Activated CD4-positive, alpha-beta T cell treated with anti-CD3 and anti-CD28 coated beads, Interleukin-2, amount 50 U/mL, for 4 hours (primary cell): ENCODE data around the gene LSMEM2.

Experiments used
- DNase-seq, 2 experiments: peaks; one replicate each; pipeline ENCODE4 v3.0.0-alpha.2; 2020

The LSMEM2 gene

GRCh38 chr3:50286322-50287227 is 7.7 kb downstream of the LSMEM2 start:
- DNase-seq = no peak

DNA sequence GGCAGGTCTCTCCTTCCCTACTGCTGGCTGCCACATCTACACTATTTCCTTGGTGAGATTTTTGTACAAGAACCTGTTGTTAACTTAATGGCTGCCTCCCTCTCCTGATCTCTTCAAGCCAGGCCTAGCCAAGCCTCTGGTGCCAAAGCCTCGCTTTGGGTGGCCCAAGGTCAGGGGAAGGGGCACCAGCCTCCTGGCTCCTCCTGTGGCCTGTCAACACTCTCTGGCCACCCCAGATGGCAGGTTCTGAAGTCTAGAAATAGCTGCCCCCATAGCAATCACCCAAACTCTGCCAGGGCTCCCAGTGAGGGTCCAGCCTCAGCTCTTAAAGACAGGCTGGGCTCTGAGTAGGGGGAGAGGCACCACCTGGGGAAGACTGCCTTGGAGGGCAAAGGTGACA is 8.4 kb downstream of the LSMEM2 start:
- DNase-seq = no peak

DNA sequence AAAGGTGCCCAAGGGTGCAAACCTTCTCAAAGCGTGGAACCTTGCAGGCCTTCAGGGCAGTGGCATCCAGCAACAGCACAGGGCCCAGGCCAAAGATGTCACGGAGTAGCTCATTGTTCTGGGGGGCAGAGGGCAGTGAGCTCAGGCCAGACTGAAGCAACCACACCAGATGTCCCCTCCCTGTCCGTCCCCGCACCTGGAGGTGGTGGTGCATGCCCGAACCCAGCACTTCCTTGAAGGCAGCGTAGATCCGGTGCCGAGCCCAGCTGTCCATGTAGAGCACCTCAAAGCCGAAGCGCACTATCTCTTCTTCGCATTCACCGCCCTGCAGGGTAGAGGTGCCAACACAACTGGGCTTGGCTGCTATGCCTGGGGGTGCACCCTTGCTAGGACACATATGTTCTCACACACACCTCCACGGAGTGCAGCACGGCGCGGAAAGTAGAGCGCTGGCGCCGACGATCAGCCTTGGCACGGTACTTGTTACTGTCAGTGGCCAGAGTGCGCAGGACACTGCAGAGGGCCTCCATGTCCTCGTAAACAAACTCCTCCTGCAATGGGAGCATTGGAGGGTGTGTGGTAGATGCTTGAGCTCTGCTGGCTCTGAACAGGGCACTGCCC is 9.6 kb downstream of the LSMEM2 start:
- DNase-seq = no peak

- no peak for DNase-seq
These were observed 10.2 kb downstream of the LSMEM2 start for GRCh38 chr3:50289130-50289529.

DNA sequence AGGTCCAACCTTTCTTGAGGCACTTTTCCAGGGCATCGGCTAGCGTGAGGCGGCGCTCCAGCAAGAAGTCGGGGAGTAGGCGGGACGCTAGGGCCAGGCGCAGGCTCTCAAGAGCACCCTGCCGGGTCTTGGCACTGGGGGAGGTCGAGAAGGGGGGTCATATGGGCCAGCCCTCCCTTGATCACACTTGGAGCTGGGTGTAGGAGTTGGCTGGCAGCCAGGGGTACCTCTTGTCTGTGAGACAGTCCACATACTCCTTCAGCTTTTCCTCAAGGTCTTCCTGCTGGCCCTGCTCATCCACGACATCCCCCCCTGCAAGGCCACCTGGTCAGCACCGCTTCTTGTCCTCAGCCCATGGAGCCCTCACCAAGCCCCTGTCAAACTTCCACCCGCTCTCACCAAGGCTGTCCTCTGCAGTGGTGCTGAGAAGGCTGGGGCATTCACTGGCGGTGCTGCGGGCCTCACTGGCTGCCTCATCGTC is 11.3 kb downstream of the LSMEM2 start:
- DNase-seq = no peak

DNA sequence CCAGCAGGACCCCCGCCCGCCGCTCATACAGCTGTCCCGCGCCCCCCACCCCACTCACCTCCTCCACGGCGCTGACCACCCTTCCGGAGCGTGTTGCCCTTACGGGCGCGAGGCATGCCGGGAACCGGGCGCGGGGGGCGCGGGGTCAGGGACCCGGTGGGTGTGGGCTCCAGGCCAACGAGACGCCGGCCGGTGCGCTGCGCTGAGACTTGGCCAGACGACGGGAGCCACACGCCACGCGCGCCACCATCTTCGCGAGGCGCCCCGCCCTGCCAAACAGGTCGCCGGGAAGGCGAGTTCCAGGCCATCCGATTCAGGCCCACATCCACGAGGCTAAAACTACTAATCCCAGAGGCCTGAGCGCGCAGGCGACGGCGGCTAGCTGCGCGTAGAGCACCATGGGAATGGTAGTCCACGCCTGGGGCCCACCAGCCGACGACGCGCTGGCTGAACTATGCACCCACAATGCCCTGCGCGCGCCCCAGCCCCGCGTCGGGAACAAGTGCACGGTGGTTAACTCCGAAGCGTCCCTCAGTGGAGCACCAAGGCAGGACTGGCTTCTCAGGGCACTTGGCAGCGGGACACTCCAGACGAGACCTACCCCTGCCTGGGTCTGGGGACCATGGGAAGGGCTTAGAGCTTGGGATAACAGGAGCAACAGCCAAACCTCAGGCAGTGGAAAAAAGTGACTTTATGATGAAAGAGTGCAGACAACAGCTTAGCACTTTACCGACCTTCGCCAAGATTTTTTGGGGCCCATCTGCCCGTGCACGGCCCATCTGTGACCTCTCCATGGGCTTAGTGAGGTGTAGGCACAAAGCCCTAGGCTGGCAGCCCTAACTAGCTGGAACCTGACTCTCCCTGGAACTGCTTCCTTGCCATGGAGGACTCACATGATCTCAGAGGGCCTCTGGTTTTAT is 13.5 kb downstream of the LSMEM2 start, which contains the start of gene IFRD2:
TSS of gene IFRD2 (minus strand) at position 271 of the 920 bp plus-strand sequence. CDS start at position 116, 155 bp downstream.
- peak; percentile 94 to 95 for DNase-seq

- no peak for DNase-seq
These were observed 14.4 kb downstream of the LSMEM2 start for GRCh38 chr3:50293079-50293801.

DNA sequence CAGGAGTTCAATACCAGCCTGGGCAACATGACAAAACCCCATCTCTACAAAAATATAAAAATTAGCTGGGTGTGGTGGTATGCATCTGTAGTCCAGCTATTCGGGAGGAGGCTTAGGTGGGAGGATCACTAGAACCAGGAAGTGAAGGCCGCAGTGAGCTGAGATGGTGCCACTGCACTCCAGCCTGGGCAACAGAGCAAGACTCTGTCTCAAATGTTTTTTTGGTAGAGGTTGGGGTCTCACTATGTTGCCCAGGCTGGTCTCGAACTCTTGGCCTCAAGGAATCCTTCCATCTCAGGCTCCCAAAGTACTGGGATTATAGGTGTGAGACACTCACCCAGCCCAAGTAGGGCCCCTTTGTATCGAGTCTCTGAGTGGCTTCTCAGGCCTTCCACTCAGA is 15.2 kb downstream of the LSMEM2 start:
- no peak for DNase-seq

GRCh38 chr3:50294492-50295403 is 15.9 kb downstream of the LSMEM2 start:
- DNase-seq = no peak

DNA sequence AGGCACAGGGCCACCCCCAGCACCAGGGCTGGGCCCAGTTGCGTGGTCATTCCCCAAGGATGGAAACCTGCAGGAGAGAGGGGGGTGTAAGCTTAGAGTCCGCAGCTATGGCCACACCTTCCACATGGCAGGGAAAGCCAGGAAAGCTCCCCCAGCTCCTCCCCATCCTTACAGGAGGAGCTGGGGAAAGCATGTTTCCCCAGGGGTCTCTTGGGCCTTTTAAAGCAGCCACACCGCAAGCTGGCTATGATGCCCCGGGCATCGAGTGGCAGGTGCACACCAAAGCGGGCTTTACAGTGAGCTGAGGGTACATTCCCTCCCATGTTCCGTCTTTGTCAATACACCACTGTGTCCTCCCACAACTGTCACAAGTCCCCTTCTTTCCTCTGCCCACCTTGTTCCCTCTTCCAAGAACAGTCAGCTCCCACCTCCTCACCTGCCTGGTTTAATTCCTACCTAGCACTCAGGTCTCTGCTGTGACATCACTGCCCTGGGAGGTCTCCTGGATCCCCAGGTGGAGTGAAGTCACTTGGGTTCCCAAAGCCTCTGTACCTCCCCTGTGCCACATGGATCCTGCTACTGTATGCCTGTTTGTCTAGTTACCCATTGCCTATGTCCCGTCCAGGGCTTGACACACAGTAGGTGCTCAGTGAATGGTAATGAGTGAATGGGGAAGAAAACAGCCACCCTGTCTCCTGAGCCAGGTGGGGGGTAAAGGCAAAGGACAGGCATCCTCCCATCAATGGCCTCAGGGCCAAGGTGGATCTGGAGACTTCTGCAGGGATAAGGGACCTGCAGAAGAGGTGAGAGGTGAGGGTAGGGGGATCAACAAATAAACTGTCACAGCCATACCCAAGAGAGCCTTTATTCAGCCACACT is 16.9 kb downstream of the LSMEM2 start:
- DNase-seq = no peak

- DNase-seq = no peak
These were observed 18.0 kb downstream of the LSMEM2 start for GRCh38 chr3:50296721-50297383.

DNA sequence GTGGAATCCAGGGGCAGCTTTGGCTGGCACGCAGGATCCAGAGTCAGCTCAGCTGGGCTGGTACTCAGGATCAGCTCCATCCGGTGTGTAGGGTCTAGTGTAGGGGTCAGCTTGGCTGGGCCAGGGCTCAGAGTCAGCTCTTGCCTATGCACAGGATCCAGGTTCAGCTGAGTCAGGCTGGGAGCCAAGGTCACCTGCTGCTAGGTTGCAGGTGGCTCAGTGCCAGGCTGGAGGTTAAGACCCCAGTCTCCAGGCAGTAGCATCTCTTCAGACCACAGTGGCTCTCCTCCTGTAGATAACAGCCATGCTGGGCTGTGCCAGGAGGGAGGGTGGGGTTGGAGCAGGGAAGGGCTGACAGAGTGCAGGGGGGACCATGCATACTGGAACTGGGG is 18.5 kb downstream of the LSMEM2 start:
- no peak for DNase-seq

DNA sequence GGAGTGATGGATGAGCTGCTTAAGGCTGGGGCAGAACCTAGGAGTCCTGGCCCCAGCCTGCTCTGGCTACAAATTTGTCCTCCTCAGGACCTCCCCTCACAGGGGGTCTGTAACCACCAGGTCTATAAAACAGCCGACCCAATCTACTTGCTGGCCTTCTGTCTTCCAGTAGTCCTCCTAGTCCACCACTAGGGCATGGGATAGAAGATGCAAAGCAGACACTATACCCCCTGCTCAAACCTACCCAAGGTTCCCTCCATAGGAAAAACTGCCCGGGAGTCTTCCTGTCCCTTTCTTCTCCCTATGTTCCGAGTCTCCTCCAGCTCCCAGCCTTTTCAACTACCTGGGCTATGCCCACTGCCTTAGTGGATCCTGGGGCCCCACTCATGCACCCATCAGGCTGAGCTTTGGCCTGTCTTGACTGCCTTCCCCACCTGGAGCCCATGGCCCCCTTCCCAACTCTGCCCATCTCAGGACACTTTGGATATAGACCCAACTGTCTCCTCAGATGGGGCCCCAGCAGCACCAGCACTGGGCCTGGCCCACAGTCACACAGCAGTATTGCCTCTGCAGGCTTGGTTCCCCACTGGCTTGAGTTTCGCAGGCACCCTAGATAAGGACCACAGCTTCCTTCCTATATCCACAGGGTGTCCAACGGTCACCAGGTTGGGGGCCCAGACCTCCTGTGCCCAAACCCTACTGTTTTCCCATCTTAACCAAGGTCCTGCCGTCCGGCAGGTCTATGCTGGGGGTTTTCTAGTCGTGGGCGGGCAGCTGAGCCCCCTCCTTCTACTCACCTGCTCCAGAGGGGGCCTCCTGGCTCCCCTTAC is 19.2 kb downstream of the LSMEM2 start:
- no peak for DNase-seq

DNA sequence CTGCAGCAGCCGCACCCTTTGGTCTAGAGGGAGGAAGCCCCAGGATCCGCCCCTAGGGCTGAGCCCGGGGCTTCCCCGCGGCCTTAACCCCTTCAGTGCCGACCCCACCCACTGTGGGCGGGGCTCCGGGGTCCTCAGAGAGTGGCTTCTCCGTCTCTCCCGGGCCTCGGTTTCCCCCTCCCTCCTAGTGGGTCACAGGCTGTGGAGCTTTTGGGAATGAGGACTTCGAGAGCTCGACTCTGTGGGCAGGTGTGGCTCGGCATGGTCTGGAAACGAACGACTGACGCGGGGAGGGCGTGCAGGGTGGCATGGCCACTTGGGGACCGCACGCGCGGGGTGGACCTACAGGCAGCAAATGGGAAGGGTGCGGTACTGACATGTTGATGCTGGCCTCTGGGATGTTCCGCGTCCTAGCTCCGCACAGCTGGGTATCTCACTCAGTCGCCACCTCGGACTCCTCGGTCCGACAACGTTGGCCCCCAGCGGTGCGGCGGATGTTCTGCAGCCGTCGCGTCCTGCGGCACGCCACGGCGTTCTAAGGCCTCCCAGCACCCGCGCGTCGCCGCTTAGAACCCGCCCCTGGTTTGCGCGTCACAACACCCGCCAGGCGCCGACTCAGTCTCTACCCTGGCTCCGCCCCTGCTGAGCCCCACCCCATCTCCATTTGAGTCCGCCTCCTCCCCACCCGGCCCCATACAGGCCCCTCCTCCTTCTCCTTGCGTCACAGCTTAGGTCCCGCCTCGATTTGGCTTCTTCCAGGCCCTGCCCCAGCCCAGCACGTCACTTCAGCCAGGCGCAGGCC is 20.1 kb downstream of the LSMEM2 start, which contains the start of the genes HYAL3 and NAA80:
TSS of gene HYAL3 (minus strand) at position 570 of the 802 bp plus-strand sequence. CDS start 3,803 bp downstream, outside the sequence.
TSS of gene NAA80 (minus strand) at position 570 of the 802 bp plus-strand sequence. CDS start 1,942 bp downstream, outside the sequence.
- peak; percentile 99 for DNase-seq

DNA sequence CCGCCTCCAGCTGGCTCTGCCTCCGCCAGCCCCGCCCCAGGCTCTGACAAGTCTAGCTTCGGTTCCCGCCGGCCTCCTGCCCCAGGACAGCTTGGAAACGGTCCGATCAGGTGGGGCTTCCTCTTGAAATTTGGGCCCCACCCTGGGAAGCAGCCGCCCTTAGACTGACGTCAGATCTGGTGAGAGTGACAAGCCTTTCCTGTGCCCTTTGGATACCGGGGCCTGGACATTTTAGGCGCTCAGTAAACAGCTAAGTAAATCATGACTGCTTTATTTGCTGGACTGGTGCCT is 20.7 kb downstream of the LSMEM2 start:
- no peak for DNase-seq

- no peak for DNase-seq
These were observed 21.2 kb downstream of the LSMEM2 start for GRCh38 chr3:50299929-50300680.
